HepG2 (cell line): ENCODE results near the gene VWCE. TPM values are rescaled to one million over a fixed set of nuclear protein-coding genes. Genes with fewer than 3 reads are reported as not detected.

Experiments used
- ATAC-seq: fragments of 200-7000 bp; cut with Tn5 transposase; 3 replicates; pipeline ENCODE4 v1.9.1; 2020; ENCODE audit warnings: mild to moderate bottlenecking, moderate library complexity
- BruUV-seq: library from RNA; stranded (reverse); fragments of 400-500 nt; replicated peaks from 2 replicates; lab custom pipeline; 2021; lab: Mats Ljungman, UMichigan
- CTCF ChIA-PET: fragments of 300-600 bp; formaldehyde crosslinking; extraction: SDS; loops from one replicate; lab custom pipeline; 2021; ENCODE audit warnings: low total read pairs, inconsistent platforms, low intra/inter-chr PET ratio; lab: Yijun Ruan, JAX
- POLR2A ChIA-PET: fragments of 350-600 bp; sonication (Branson Sonifier 250); formaldehyde crosslinking; loops from one replicate; lab custom pipeline; 2020; ENCODE audit warnings: antibody characterized with exemption, inconsistent platforms; lab: Yijun Ruan, JAX
- DNase-seq: peaks from one replicate; pipeline ENCODE4 v3.0.0-alpha.2; 2015; ENCODE audit warnings: low spot score
- FAIRE-seq: peaks from 3 replicates; lab custom pipeline; 2011; peaks lifted over from hg19 to GRCh38; lab: Jason Lieb, UNC
- H2AFZ ChIP-seq: one replicate; pipeline ENCODE4 v1.6.1; 2011; ENCODE audit warnings: low read length, inconsistent platforms
- H3K27ac ChIP-seq: fragments of 300-600 bp; 3 replicates; pipeline ENCODE4 v1.8.0; 2011; ENCODE audit warnings: mixed run types, mild to moderate bottlenecking, mixed read lengths, low read length, inconsistent platforms; ENCODE audit not compliant: insufficient read depth; ENCODE audit errors: extremely low read length
- H3K27me3 ChIP-seq, 2 experiments: fragments of 200-600 bp in 1 of 2; 2 replicates in 1 of 2; 3 replicates in 1 of 2; pipeline versions ENCODE4 v1.6.0 to v1.8.0; 2011; ENCODE audit warnings: low read length in 2 of 2, mild to moderate bottlenecking in 2 of 2, moderate library complexity in 2 of 2, inconsistent platforms in 1 of 2; ENCODE audit not compliant: insufficient read depth in 2 of 2, control insufficient read depth in 1 of 2
- H3K36me3 ChIP-seq, 2 experiments: fragments of 200-600 bp in 1 of 2; replicated peaks in 1 of 2; 2 replicates in 1 of 2; 3 replicates in 1 of 2; pipeline versions ENCODE4 v1.5.1 to v1.8.0; 2011; ENCODE audit warnings: low read length in 2 of 2, inconsistent platforms in 1 of 2; ENCODE audit not compliant: insufficient read depth in 2 of 2, control insufficient read depth in 1 of 2
- H3K4me1 ChIP-seq: 2 replicates; pipeline ENCODE4 v1.5.1; 2012; ENCODE audit warnings: low read length, inconsistent platforms; ENCODE audit not compliant: insufficient read depth
- H3K4me2 ChIP-seq: 2 replicates; pipeline ENCODE4 v1.6.0; 2011; ENCODE audit warnings: low read depth, low read length, inconsistent platforms
- H3K4me3 ChIP-seq, 3 experiments: fragments of 200-600 bp in 1 of 3; sonication (generic), shearing (Covaris generic) in 1 of 3; replicated peaks in 1 of 3; 2 replicates each; pipeline ENCODE4 v1.5.1; 2011 to 2016; ENCODE audit warnings: low read length in 3 of 3, inconsistent platforms in 2 of 3, low read depth in 2 of 3, mild to moderate bottlenecking in 2 of 3, control low read depth in 1 of 3, mixed read lengths in 1 of 3; ENCODE audit not compliant: insufficient read depth in 1 of 3
- H3K79me2 ChIP-seq: one replicate; pipeline ENCODE4 v1.6.1; 2011; ENCODE audit warnings: low read length, inconsistent platforms; ENCODE audit not compliant: insufficient read depth
- H3K9ac ChIP-seq: 2 replicates; pipeline ENCODE4 v1.6.0; 2011; ENCODE audit warnings: mild to moderate bottlenecking, low read depth, low read length, inconsistent platforms; ENCODE audit not compliant: insufficient read depth
- H3K9me3 ChIP-seq: 2 replicates; pipeline ENCODE4 v1.5.1; 2012; ENCODE audit warnings: mild to moderate bottlenecking, low read length
- H4K20me1 ChIP-seq: 2 replicates; pipeline ENCODE4 v1.6.0; 2011; ENCODE audit warnings: inconsistent platforms, mild to moderate bottlenecking, low read length, moderate library complexity; ENCODE audit not compliant: insufficient read depth
- CSRNP2 ChIP-seq: sonication (generic); formaldehyde crosslinking; conservative IDR thresholded peaks from 2 replicates; pipeline ENCODE4 v1.8.0; 2022; ENCODE audit warnings: low read depth, missing genetic modification reagents
- DR1 ChIP-seq: sonication (generic); formaldehyde crosslinking; IDR thresholded peaks from 2 replicates; pipeline ENCODE4 v1.8.0; 2021; ENCODE audit warnings: mild to moderate bottlenecking, missing genetic modification reagents, inconsistent platforms
- EEA1 ChIP-seq: sonication (generic); formaldehyde crosslinking; IDR thresholded peaks from 2 replicates; pipeline ENCODE4 v1.5.1; 2020; ENCODE audit warnings: mild to moderate bottlenecking, missing genetic modification reagents, borderline replicate concordance
- HINFP ChIP-seq: sonication (generic); formaldehyde crosslinking; IDR thresholded peaks from 2 replicates; pipeline ENCODE4 v1.4.0; 2020; ENCODE audit warnings: low read depth, mild to moderate bottlenecking, missing genetic modification reagents
- PRDM10 ChIP-seq: sonication (generic); formaldehyde crosslinking; IDR thresholded peaks from 2 replicates; pipeline ENCODE4 v1.4.0; 2020; ENCODE audit warnings: low read depth, missing genetic modification reagents
- STAT5B ChIP-seq: sonication (generic); formaldehyde crosslinking; IDR thresholded peaks from 2 replicates; pipeline ENCODE4 v1.4.0; 2020; ENCODE audit warnings: missing genetic modification reagents
- TEF ChIP-seq: sonication (generic); formaldehyde crosslinking; IDR thresholded peaks from 2 replicates; pipeline ENCODE4 v1.5.0; 2020; ENCODE audit warnings: missing genetic modification reagents
- ZNF136 ChIP-seq: sonication (generic); formaldehyde crosslinking; IDR thresholded peaks from 2 replicates; pipeline ENCODE4 v1.8.1; 2022; ENCODE audit warnings: low read depth, mild to moderate bottlenecking, moderate library complexity, missing genetic modification reagents
- ZNF20 ChIP-seq: sonication (generic); formaldehyde crosslinking; IDR thresholded peaks from 2 replicates; pipeline ENCODE4 v1.4.0; 2020; ENCODE audit warnings: mild to moderate bottlenecking, moderate library complexity, missing genetic modification reagents
- ZNF34 ChIP-seq: sonication (generic); formaldehyde crosslinking; IDR thresholded peaks from 2 replicates; pipeline ENCODE4 v1.4.0; 2020; ENCODE audit warnings: mild to moderate bottlenecking, missing genetic modification reagents, borderline replicate concordance
- ZNF367 ChIP-seq: sonication (generic); formaldehyde crosslinking; IDR thresholded peaks from 2 replicates; pipeline ENCODE4 v1.4.0; 2020; ENCODE audit warnings: missing genetic modification reagents, borderline replicate concordance
- ZNF441 ChIP-seq: sonication (generic); formaldehyde crosslinking; IDR thresholded peaks from 2 replicates; pipeline ENCODE4 v1.7.0; 2021; ENCODE audit warnings: missing genetic modification reagents, borderline replicate concordance
- ZNF740 ChIP-seq: sonication (generic); formaldehyde crosslinking; IDR thresholded peaks from 2 replicates; pipeline ENCODE4 v1.4.0; 2020; ENCODE audit warnings: missing genetic modification reagents
- ZNF891 ChIP-seq: sonication (generic); formaldehyde crosslinking; IDR thresholded peaks from 2 replicates; pipeline ENCODE4 v1.5.0; 2020; ENCODE audit warnings: mild to moderate bottlenecking, missing genetic modification reagents
- WGBS: methylation state at CpG from one replicate; pipeline ENCODE4 v1.1.6; 2017; ENCODE audit warnings: low lambda C conversion rate; 5-methylcytosine and 5-hydroxymethylcytosine counted together
- in situ Hi-C: cut with HindIII; loops from 2 replicates; pipeline ENCODE4 v1.10.0; 2017; ENCODE audit warnings: low pct_unique_long_range_greater_than_20kb; ENCODE audit not compliant: extremely low pct_ligation_motif_present
- intact Hi-C: fragments of 100-400 bp; cut with micrococcal nuclease; formaldehyde crosslinking; loops from one replicate; pipeline ENCODE4 v1.10.0; 2022; ENCODE audit not compliant: unreplicated experiment
- polyA plus RNA-seq, 8 experiments: library from polyadenylated mRNA; depleted of rRNA in 3 of 8; stranded (reverse) in 7 of 8; unstranded in 1 of 8; fragments of >200 nt; fragmentation: Illumina TruSeq in 4 of 8; extraction: Trizol in 4 of 8; gene quantifications; 2 replicates each; pipeline versions ENCODE4 v1.2.1 to v1.2.3, GENCODE V29; 2011 to 2016; ENCODE audit warnings: low read depth in 4 of 8, missing spikeins in 1 of 8, mixed read lengths in 1 of 8; ENCODE audit not compliant: insufficient read depth in 1 of 8
- total RNA-seq, 5 experiments: library from RNA; depleted of rRNA; stranded (reverse); fragments of >200 nt; fragmentation: Illumina TruSeq; extraction: Trizol; gene quantifications; 2 replicates each; pipeline ENCODE4 v1.2.3, GENCODE V29; 2016; ENCODE audit warnings: low read depth in 1 of 5

Gene VWCE
- total and polyA plus RNA-seq, 2 of the 13 experiments (the other 11 are each of a cell fraction or from before 2014, with no cell fraction given), result 27.6 to 58.3 TPM

- no peak for TF ChIP-seq ZNF136 (CRISPR knock-in tag)
- TF ChIP-seq ZNF441, result no peak
- TF ChIP-seq EEA1 (CRISPR knock-in tag), result 0 out of 2 replicates have a peak, but pooled peaks have one; percentile 6
- no peak for TF ChIP-seq HINFP (CRISPR knock-in tag)
- 0 out of 2 replicates have a peak, but pooled peaks have one; percentile 13 for TF ChIP-seq ZNF891 (CRISPR knock-in tag)
Measured at GRCh38 chr11:61332281-61332796, 37.2 kb upstream of the VWCE start (continued).

GRCh38 chr11:61331651-61332050 lies 36.5 kb upstream of the VWCE start:
- ChIA-PET POLR2A (interaction anchor here (0.8 to 1.8 kb wide), 5 partner anchors 31 to 98 kb away, joined by 3 to 5 read pairs (median 4); partner anchors contain the start of genes CPSF7, CYB561A3, SDHAF2 and TMEM138), CTCF (interaction anchor here (1.1 kb wide), 1 partner anchor 54 kb away, joined by 4 read pairs; no protein-coding TSS in a partner anchor)
- peaks cover 9 to 35% of the 10 kb centered on the region in 2 experiments for H3K36me3 ChIP-seq
- intact Hi-C loops, result loop anchor here (10.0 kb wide), 1 partner anchor 77 kb away; no protein-coding TSS in a partner anchor
- H3K27ac ChIP-seq, result peak overlapping the region; percentile 91
- peak overlapping the region; percentile 95 to 98 (median 96) for H3K4me3 ChIP-seq
- no TSS peak for BruUV-seq
- peaks cover 27% of the 10 kb centered on the region for H4K20me1 ChIP-seq
- no peaks in the 10 kb centered on the region for H3K9me3 ChIP-seq
- H3K4me1 ChIP-seq, result peaks cover 69% of the 10 kb centered on the region
- H3K9ac ChIP-seq, result peak overlapping the region; percentile 100
- DNase-seq, result no peak
- WGBS, result 37% methylated on average over 6 of the region's 6 CpGs
- peaks cover 90% of the 10 kb centered on the region for H3K79me2 ChIP-seq
- FAIRE-seq, result no peak
- in situ Hi-C loops, result no loop called here
- H3K27me3 ChIP-seq, result no peaks in the 10 kb centered on the region; a peak in 1 of 5 replicates
- peak overlapping the region; percentile 88 for H3K4me2 ChIP-seq
- ATAC-seq, result no peak
- no peak overlapping the region for H2AFZ ChIP-seq
- TF ChIP-seq ZNF740 (no peak), PRDM10 (no peak), ZNF20 (no peak), TEF (CRISPR knock-in tag) (no peak), DR1 (no peak), ZNF34 (CRISPR knock-in tag) (no peak), CSRNP2 (CRISPR knock-in tag) (no peak), ZNF367 (CRISPR knock-in tag) (no peak), STAT5B (CRISPR knock-in tag) (no peak)
